ENCODE measurements around the gene SLC26A8. TPM values are rescaled to one million over a fixed set of nuclear protein-coding genes. Genes with fewer than 3 reads are reported as not detected.
A peak's percentile ranks its signal among the peaks of the same experiment; 100 is the strongest.

Gene SLC26A8
- total RNA-seq, 1 donor from 2014 or later = not detected

DNA sequence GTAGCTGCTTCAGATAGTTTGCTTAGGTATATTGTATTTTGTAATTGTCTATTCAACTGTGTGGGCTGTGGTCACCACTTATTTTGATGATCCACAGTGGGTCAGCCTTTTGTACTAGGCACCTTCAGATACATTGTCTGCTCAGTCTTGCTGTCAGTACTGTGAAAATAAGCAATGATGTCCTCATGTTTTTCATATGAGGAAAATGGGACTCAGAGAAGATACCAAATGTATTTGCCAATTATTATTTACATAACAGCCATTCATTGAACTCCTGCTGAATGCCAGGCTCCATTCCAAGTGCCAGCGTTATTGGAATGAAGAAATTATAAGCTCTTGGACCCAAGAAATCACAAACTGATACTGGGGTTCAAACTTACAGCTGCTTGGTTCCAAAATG is 31.7 kb upstream of the SLC26A8 start:
- no peaks in the 10 kb centered on the region for H3K9me3 ChIP-seq
- H3K27me3 ChIP-seq = no peaks in the 10 kb centered on the region
- no peak overlapping the region for H3K27ac ChIP-seq
- peaks cover 36% of the 10 kb centered on the region for H3K4me1 ChIP-seq
- no peak overlapping the region for H3K4me3 ChIP-seq
- TF ChIP-seq POLR2AphosphoS5 (IDR thresholded peaks at IDR 0.05; ENCODE audit: insufficient read depth in 1 of 2, low read depth in 1 of 2) = no peak
- TF ChIP-seq, protein P1, sequence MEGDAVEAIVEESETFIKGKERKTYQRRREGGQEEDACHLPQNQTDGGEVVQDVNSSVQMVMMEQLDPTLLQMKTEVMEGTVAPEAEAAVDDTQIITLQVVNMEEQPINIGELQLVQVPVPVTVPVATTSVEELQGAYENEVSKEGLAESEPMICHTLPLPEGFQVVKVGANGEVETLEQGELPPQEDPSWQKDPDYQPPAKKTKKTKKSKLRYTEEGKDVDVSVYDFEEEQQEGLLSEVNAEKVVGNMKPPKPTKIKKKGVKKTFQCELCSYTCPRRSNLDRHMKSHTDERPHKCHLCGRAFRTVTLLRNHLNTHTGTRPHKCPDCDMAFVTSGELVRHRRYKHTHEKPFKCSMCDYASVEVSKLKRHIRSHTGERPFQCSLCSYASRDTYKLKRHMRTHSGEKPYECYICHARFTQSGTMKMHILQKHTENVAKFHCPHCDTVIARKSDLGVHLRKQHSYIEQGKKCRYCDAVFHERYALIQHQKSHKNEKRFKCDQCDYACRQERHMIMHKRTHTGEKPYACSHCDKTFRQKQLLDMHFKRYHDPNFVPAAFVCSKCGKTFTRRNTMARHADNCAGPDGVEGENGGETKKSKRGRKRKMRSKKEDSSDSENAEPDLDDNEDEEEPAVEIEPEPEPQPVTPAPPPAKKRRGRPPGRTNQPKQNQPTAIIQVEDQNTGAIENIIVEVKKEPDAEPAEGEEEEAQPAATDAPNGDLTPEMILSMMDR (IDR thresholded peaks at IDR 0.05) = no peak
- no peak for TF ChIP-seq POLR2A (IDR thresholded peaks at IDR 0.05)
- H3K36me3 ChIP-seq = peaks cover 0 to 14% of the 10 kb centered on the region in 2 donors
- no peak for DNase-seq (ENCODE audit: extremely low spot score in 2 of 2)
- intact Hi-C loops (cut with DNase I) = no loop called here

DNA sequence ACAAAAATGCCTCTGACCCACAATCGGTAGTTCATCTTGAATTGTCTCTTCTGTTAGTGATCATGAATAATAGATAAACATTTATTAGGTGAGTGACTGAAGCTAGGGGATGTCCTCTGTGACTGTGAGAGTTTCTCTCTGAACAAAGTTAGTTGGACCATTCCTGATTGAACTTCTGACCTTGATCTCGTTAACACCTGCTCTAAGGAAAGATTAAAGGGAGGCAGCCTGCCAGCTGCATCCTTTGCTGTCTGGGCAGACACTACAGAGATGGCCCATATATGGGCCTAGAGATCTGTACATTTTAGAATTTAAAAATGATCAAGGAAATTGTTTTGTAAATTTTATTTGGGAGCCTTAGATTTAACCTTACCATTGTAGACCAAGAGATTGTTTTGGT is 30.5 kb upstream of the SLC26A8 start:
- Histone ChIP-seq H3K4me3 (no peak overlapping the region), H3K36me3 (peaks cover 0 to 9% of the 10 kb centered on the region in 2 donors), H3K27me3 (no peaks in the 10 kb centered on the region), H3K9me3 (no peaks in the 10 kb centered on the region), H3K4me1 (peaks cover 49% of the 10 kb centered on the region), H3K27ac (no peak overlapping the region)
- intact Hi-C loops (cut with DNase I) = no loop called here
- DNase-seq (ENCODE audit: extremely low spot score in 2 of 2) = no peak
- TF ChIP-seq POLR2A (IDR thresholded peaks at IDR 0.05) (no peak), POLR2AphosphoS5 (IDR thresholded peaks at IDR 0.05; ENCODE audit: insufficient read depth in 1 of 2, low read depth in 1 of 2) (no peak)
- TF ChIP-seq, protein P1 (IDR thresholded peaks at IDR 0.05) = no peak

DNA sequence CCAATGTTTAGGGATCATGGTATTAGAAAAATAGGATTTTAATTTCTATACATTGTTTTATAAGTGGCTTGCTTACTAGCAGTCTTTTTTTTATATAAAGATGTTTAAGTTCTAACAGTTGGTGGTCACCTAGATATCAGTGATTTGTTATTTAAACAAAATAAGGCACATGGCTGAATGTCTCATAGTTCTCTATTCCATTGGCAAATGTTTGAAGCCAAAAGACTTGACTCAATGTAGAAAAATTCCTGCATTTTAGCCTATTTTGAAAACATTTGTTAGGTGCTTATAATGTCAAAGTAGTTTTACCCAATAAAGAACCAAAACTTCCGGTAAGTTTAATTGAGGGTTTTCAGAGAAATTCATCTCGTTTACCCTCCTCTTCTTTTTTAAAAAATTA is 30.0 kb upstream of the SLC26A8 start:
- H3K27me3 ChIP-seq = no peaks in the 10 kb centered on the region
- intact Hi-C loops (cut with DNase I) = no loop called here
- TF ChIP-seq, protein P1 (IDR thresholded peaks at IDR 0.05) = no peak
- TF ChIP-seq POLR2AphosphoS5 (IDR thresholded peaks at IDR 0.05; ENCODE audit: insufficient read depth in 1 of 2, low read depth in 1 of 2) (no peak), POLR2A (IDR thresholded peaks at IDR 0.05) (no peak)
- no peak overlapping the region for H3K27ac ChIP-seq
- no peak overlapping the region for H3K4me3 ChIP-seq
- DNase-seq (ENCODE audit: extremely low spot score in 2 of 2) = no peak
- no peaks in the 10 kb centered on the region for H3K9me3 ChIP-seq
- peaks cover 53% of the 10 kb centered on the region for H3K4me1 ChIP-seq
- H3K36me3 ChIP-seq = peaks cover 0 to 4% of the 10 kb centered on the region in 2 donors

DNA sequence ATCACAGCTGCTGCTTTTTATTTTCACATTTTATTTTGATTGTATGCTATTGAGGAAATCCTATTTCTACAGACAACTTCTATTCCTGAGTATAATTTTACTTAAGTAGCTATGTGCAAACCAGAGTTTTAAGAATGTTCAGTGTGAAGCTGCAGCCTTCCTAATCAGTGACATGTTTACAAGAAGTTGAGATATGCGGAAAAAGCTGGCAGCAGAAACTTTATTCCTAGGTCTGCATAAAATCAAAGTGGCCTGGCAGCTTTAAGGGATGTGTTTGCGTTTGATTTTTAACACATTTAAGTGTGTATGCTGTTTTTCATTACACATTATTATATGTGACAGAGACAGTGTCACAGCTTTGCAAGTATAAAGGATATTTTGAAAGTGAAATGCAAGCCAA is 29.4 kb upstream of the SLC26A8 start:
- H3K4me3 ChIP-seq = no peak overlapping the region
- H3K27ac ChIP-seq = no peak overlapping the region
- TF ChIP-seq POLR2A (IDR thresholded peaks at IDR 0.05) (no peak), POLR2AphosphoS5 (IDR thresholded peaks at IDR 0.05; ENCODE audit: insufficient read depth in 1 of 2, low read depth in 1 of 2) (no peak)
- TF ChIP-seq, protein P1 (IDR thresholded peaks at IDR 0.05) = no peak
- peaks cover 53% of the 10 kb centered on the region for H3K4me1 ChIP-seq
- intact Hi-C loops (cut with DNase I) = no loop called here
- no peaks in the 10 kb centered on the region for H3K36me3 ChIP-seq
- no peak for DNase-seq (ENCODE audit: extremely low spot score in 2 of 2)
- no peaks in the 10 kb centered on the region for H3K27me3 ChIP-seq
- H3K9me3 ChIP-seq = no peaks in the 10 kb centered on the region

DNA sequence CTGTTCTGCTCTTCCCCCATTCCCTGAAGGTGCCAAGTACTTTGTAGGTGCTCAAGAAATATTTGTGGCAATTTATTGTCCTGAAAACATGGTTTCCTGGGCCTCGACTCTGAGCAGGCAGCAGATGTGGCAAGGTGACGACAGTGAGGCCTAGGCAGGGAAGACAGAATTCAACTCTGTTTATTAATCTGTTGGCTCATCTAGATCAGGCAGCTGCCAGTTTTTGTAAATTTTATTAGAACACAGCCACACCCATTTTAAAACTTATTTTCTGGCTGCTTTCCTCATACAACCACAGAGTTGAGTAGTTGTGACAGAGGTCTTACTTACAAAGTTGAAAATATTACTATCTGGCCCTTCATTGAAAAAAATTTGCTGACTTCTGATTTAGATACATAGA is 27.7 kb upstream of the SLC26A8 start:
- Histone ChIP-seq H3K36me3 (no peaks in the 10 kb centered on the region), H3K4me1 (peaks cover 53% of the 10 kb centered on the region), H3K4me3 (no peak overlapping the region), H3K9me3 (no peaks in the 10 kb centered on the region), H3K27me3 (no peaks in the 10 kb centered on the region), H3K27ac (no peak overlapping the region)
- peak in 1 of 2 donors; percentile 67 for TF ChIP-seq POLR2AphosphoS5 (IDR thresholded peaks at IDR 0.05; ENCODE audit: insufficient read depth in 1 of 2, low read depth in 1 of 2)
- no peak for TF ChIP-seq POLR2A (IDR thresholded peaks at IDR 0.05)
- TF ChIP-seq, protein P1 (IDR thresholded peaks at IDR 0.05) = no peak
- DNase-seq (ENCODE audit: extremely low spot score in 2 of 2) = no peak
- intact Hi-C loops (cut with DNase I) = no loop called here

All from vagina (tissue), 2 donors.